CD4-positive, alpha-beta T cell treated with Interleukin-12 subunit alpha and Interleukin-12 subunit beta, for 1 hour (primary cell): ENCODE results near the gene C2orf69.

ENCODE experiments used
- DNase-seq: peaks from one replicate; pipeline ENCODE4 v3.0.0-alpha.2; 2020

Gene C2orf69

DNA sequence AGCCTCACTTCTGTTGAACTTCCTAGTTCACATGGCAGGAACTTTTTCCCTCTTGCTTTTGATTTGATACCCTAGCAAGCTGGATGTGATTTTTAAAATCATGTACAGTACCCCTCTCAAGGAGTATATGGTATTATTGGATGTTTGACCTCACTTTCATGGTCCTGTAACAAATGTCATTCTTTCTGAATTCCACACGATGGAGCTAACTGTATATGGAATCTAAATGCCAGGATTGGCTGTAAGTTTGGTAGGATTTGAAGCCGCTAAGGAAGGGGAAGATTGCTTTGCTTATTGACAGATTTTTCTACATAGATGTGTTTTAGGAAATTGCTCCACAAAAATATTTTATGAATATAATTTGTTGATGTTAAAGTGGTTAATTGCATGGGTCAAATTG lies 62.6 kb downstream of the C2orf69 start:
- no peak for DNase-seq

DNA sequence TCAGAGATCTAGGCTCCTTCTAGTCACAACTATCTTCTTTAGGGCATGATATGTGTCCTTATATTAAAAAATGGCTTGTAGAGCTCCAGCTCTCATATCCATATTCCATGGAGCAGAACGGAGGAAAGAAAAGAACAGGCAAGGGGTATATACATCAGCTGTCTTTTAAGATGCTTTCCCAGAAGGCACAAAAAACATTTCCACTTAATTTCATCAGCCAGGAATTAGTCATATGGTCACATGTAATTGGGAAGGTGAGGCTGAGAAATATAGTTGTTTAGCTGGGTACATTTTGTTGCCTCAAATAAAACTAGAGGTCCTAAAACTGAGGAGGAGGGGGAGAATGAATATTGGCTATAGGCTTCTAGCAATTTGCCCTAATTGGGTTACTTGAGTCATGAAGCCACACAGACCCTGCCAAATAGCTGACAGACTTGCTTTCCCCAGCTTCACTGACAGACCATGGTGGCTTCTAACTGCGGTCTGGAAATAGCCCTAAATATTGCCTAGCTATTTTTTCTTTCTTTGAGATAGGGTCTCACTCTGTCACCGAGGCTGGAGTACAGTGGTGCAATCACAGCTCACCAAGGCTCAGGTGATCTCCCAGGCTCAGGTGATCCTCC lies 64.3 kb downstream of the C2orf69 start:
- no peak for DNase-seq
